Sigmoid colon (tissue), 4 donors: ENCODE results near the gene HERPUD1.

ENCODE experiments used
- EP300 ChIP-seq, 4 donors: sonication (generic); formaldehyde crosslinking; IDR thresholded peaks; one replicate each; pipeline ENCODE4 v1.6.1; 2017; ENCODE audit warnings: antibody characterized with exemption in 4 of 4
- POLR2AphosphoS5 ChIP-seq, 4 donors: sonication (generic); formaldehyde crosslinking; IDR thresholded peaks; one replicate each; pipeline ENCODE4 v1.6.1; 2017; ENCODE audit warnings: antibody characterized with exemption in 4 of 4
- TF ChIP-seq, protein P1 (sequence below), 4 experiments: fragments of 450-650 bp in 3 of 4; fragments of 200-600 bp in 1 of 4; IDR thresholded peaks; one replicate each; pipeline ENCODE4 v1.5.1; 2016 to 2019; ENCODE audit warnings: antibody characterized with exemption in 4 of 4, mild to moderate bottlenecking in 3 of 4, moderate library complexity in 2 of 4

DNA sequence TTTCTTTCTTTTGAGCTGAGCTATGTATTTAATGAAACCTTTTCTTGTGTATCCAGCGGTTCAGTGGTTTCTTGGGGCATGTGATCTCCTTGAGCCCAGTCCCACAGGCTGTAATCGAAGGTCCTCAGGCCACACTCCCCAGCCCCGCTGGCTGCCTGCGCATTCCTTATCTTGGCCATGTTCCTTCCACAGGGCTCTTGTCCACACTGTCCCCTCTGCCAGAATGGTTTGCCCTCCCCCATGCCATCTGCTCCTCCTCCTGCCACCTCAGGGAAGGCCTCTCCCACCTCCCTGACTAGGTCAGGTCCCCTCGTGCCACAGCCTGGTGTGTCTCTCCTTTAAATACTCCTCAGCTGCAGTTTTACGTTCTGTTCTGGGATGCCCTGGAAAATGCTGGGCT is 45.3 kb downstream of the HERPUD1 start:
- TF ChIP-seq, protein P1, sequence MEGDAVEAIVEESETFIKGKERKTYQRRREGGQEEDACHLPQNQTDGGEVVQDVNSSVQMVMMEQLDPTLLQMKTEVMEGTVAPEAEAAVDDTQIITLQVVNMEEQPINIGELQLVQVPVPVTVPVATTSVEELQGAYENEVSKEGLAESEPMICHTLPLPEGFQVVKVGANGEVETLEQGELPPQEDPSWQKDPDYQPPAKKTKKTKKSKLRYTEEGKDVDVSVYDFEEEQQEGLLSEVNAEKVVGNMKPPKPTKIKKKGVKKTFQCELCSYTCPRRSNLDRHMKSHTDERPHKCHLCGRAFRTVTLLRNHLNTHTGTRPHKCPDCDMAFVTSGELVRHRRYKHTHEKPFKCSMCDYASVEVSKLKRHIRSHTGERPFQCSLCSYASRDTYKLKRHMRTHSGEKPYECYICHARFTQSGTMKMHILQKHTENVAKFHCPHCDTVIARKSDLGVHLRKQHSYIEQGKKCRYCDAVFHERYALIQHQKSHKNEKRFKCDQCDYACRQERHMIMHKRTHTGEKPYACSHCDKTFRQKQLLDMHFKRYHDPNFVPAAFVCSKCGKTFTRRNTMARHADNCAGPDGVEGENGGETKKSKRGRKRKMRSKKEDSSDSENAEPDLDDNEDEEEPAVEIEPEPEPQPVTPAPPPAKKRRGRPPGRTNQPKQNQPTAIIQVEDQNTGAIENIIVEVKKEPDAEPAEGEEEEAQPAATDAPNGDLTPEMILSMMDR (IDR thresholded peaks at IDR 0.05), result no peak
- TF ChIP-seq EP300 (IDR thresholded peaks at IDR 0.05) (no peak), POLR2AphosphoS5 (IDR thresholded peaks at IDR 0.05) (no peak)
